GM19043 (cell line): ENCODE data around the gene NR2F1.

Experiments
- ATAC-seq: cut with Tn5 transposase; IDR thresholded peaks from one replicate; pipeline ENCODE4 v1.9.1; 2021; ENCODE audit warnings: low read depth; ENCODE audit not compliant: unreplicated experiment

Gene NR2F1

GRCh38 chr5:93577854-93578812, 4.9 kb upstream of the NR2F1 start:
- no peak for ATAC-seq

- ATAC-seq: no peak
Measured at GRCh38 chr5:93578813-93579691, 4.0 kb upstream of the NR2F1 start.

- no peak for ATAC-seq
Measured at GRCh38 chr5:93579692-93580062, 3.3 kb upstream of the NR2F1 start.

GRCh38 chr5:93580063-93580926, 2.7 kb upstream of the NR2F1 start:
- no peak for ATAC-seq

- peak; percentile 23 for ATAC-seq
Measured at GRCh38 chr5:93580927-93581445, 2.0 kb upstream of the NR2F1 start, which contains the start of gene NR2F1-AS1. NR2F1-AS1 (minus strand) TSS chr5:93581219.

- no peak for ATAC-seq
Measured at GRCh38 chr5:93582167-93582462, 907 bp upstream of the NR2F1 start.

- no peak for ATAC-seq
Measured at GRCh38 chr5:93583439-93583767, 381 bp downstream of the NR2F1 start.

- ATAC-seq: no peak
Measured at GRCh38 chr5:93583768-93584595, 960 bp downstream of the NR2F1 start.

- no peak for ATAC-seq
Measured at GRCh38 chr5:93584596-93585040, 1.6 kb downstream of the NR2F1 start.

GRCh38 chr5:93585041-93585766, 2.2 kb downstream of the NR2F1 start:
- no peak for ATAC-seq

- ATAC-seq: no peak
Measured at GRCh38 chr5:93585767-93586385, 2.9 kb downstream of the NR2F1 start.

GRCh38 chr5:93586736-93587596, 3.9 kb downstream of the NR2F1 start:
- ATAC-seq: no peak

- no peak for ATAC-seq
Measured at GRCh38 chr5:93587597-93588351, 4.8 kb downstream of the NR2F1 start.

- no peak for ATAC-seq
Measured at GRCh38 chr5:93588352-93589151, 5.5 kb downstream of the NR2F1 start.

GRCh38 chr5:93589152-93589828, 6.3 kb downstream of the NR2F1 start:
- no peak for ATAC-seq

GRCh38 chr5:93589829-93590215, 6.8 kb downstream of the NR2F1 start:
- no peak for ATAC-seq
